ENCODE data around the gene STAG1.
"Not testable (repeated sequence)": the region's sequence is repeated elsewhere in the genome, so short reads cannot be mapped to it uniquely, and the experiment has no call there.

STAG1 gene

DNA sequence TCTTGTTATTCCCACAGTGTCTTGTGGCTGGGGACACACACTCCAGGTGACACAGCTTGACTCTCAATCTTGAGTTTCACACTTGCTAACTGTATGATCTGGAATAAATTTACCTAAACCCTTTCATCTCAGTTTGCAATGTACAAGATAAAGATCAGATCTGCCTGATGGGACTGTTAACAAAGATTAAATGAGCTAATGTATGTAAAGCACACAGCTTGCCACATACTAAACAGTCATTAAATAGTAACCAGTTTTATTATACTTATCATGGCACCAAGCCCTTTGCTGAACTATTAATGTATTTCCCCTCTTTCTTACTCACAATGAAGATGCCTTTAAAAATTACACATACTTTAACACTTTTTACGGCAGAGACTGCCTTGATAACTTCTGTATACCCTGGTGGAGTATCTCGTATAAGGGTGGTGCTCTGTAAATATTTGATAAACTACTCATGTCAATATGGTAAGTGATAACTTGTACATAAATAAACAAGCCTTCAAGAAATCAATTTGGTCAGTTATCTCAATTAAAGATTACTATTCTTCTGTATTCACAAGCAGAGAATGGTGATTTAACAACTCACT lies 184.5 kb downstream of the STAG1 start:
- H3K27ac ChIP-seq (replicated peaks) = no peak overlapping the region
- no peak for TF ChIP-seq SPI1 (IDR thresholded peaks at IDR 0.05; ENCODE audit: borderline replicate concordance, low read depth)
- TF ChIP-seq, protein P1, sequence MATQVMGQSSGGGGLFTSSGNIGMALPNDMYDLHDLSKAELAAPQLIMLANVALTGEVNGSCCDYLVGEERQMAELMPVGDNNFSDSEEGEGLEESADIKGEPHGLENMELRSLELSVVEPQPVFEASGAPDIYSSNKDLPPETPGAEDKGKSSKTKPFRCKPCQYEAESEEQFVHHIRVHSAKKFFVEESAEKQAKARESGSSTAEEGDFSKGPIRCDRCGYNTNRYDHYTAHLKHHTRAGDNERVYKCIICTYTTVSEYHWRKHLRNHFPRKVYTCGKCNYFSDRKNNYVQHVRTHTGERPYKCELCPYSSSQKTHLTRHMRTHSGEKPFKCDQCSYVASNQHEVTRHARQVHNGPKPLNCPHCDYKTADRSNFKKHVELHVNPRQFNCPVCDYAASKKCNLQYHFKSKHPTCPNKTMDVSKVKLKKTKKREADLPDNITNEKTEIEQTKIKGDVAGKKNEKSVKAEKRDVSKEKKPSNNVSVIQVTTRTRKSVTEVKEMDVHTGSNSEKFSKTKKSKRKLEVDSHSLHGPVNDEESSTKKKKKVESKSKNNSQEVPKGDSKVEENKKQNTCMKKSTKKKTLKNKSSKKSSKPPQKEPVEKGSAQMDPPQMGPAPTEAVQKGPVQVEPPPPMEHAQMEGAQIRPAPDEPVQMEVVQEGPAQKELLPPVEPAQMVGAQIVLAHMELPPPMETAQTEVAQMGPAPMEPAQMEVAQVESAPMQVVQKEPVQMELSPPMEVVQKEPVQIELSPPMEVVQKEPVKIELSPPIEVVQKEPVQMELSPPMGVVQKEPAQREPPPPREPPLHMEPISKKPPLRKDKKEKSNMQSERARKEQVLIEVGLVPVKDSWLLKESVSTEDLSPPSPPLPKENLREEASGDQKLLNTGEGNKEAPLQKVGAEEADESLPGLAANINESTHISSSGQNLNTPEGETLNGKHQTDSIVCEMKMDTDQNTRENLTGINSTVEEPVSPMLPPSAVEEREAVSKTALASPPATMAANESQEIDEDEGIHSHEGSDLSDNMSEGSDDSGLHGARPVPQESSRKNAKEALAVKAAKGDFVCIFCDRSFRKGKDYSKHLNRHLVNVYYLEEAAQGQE (IDR thresholded peaks at IDR 0.05; ENCODE audit: insufficient replicate concordance, low read depth) = no peak
- no peak for TF ChIP-seq POLR2AphosphoS5 (IDR thresholded peaks at IDR 0.05; ENCODE audit: low read depth)
- TF ChIP-seq, protein P2, sequence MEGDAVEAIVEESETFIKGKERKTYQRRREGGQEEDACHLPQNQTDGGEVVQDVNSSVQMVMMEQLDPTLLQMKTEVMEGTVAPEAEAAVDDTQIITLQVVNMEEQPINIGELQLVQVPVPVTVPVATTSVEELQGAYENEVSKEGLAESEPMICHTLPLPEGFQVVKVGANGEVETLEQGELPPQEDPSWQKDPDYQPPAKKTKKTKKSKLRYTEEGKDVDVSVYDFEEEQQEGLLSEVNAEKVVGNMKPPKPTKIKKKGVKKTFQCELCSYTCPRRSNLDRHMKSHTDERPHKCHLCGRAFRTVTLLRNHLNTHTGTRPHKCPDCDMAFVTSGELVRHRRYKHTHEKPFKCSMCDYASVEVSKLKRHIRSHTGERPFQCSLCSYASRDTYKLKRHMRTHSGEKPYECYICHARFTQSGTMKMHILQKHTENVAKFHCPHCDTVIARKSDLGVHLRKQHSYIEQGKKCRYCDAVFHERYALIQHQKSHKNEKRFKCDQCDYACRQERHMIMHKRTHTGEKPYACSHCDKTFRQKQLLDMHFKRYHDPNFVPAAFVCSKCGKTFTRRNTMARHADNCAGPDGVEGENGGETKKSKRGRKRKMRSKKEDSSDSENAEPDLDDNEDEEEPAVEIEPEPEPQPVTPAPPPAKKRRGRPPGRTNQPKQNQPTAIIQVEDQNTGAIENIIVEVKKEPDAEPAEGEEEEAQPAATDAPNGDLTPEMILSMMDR (IDR thresholded peaks at IDR 0.05; ENCODE audit: insufficient read depth, low read length) = no peak
- TF ChIP-seq GABPA (IDR thresholded peaks at IDR 0.05; ENCODE audit: low read depth) = no peak

GRCh38 chr3:136564962-136565361 lies 187.2 kb downstream of the STAG1 start:
- not testable (repeated sequence) for DNase-seq (ENCODE audit: low read depth in 1 of 2, low spot score in 1 of 2); H3K27me3 ChIP-seq (ENCODE audit: insufficient read depth, poor library complexity, severe bottlenecking); H3K27ac ChIP-seq (replicated peaks); H3K4me3 ChIP-seq (replicated peaks; ENCODE audit: insufficient read depth, low read length)

More for the DNA sequence above, 184.5 kb downstream of the STAG1 start:
- DNase-seq (ENCODE audit: low read depth in 1 of 2, low spot score in 1 of 2) = no peak
- Histone ChIP-seq H3K27me3 (ENCODE audit: insufficient read depth, poor library complexity, severe bottlenecking) (no peaks in the 10 kb centered on the region), H3K4me3 (replicated peaks; ENCODE audit: insufficient read depth, low read length) (no peak overlapping the region)

GRCh38 chr3:136562026-136562425 lies 190.2 kb downstream of the STAG1 start:
- H3K27me3 ChIP-seq (ENCODE audit: insufficient read depth, poor library complexity, severe bottlenecking) = no peaks in the 10 kb centered on the region
- H3K27ac ChIP-seq (replicated peaks) = no peak overlapping the region
- TF ChIP-seq, protein P1 (IDR thresholded peaks at IDR 0.05; ENCODE audit: insufficient replicate concordance, low read depth) = no peak
- TF ChIP-seq SPI1 (IDR thresholded peaks at IDR 0.05; ENCODE audit: borderline replicate concordance, low read depth) = no peak
- no peak for TF ChIP-seq POLR2AphosphoS5 (IDR thresholded peaks at IDR 0.05; ENCODE audit: low read depth)
- TF ChIP-seq, protein P2 (IDR thresholded peaks at IDR 0.05; ENCODE audit: insufficient read depth, low read length) = no peak
- TF ChIP-seq GABPA (IDR thresholded peaks at IDR 0.05; ENCODE audit: low read depth) = no peak
- no peak for DNase-seq (ENCODE audit: low read depth in 1 of 2, low spot score in 1 of 2)
- no peak overlapping the region for H3K4me3 ChIP-seq (replicated peaks; ENCODE audit: insufficient read depth, low read length)

DNA sequence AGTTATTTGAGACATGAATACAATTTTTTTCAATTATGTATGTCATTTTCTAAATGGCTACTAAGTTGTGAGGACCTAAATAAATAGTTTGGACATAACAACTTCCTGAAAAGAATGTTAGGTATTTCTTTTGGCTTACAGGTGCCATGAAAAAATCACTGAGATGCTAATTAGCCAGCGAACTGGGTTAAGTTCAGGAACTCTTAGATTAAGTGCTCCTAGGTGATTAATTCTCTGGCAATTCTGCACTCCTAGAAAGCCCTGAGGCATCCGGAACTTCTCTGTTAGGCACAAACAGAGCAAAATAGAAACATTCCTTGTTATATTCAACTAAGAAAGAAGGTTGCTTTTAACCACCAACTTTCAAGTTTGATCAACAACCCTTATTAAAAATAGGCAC lies 192.3 kb downstream of the STAG1 start:
- DNase-seq (ENCODE audit: low read depth in 1 of 2, low spot score in 1 of 2) = no peak
- TF ChIP-seq POLR2AphosphoS5 (IDR thresholded peaks at IDR 0.05; ENCODE audit: low read depth) = no peak
- TF ChIP-seq, protein P1 (IDR thresholded peaks at IDR 0.05; ENCODE audit: insufficient replicate concordance, low read depth) = no peak
- TF ChIP-seq, protein P2 (IDR thresholded peaks at IDR 0.05; ENCODE audit: insufficient read depth, low read length) = no peak
- H3K4me3 ChIP-seq (replicated peaks; ENCODE audit: insufficient read depth, low read length) = no peak overlapping the region
- no peak overlapping the region for H3K27ac ChIP-seq (replicated peaks)
- no peaks in the 10 kb centered on the region for H3K27me3 ChIP-seq (ENCODE audit: insufficient read depth, poor library complexity, severe bottlenecking)

- H3K4me3 ChIP-seq (replicated peaks; ENCODE audit: insufficient read depth, low read length); H3K27me3 ChIP-seq (ENCODE audit: insufficient read depth, poor library complexity, severe bottlenecking); H3K27ac ChIP-seq (replicated peaks): not testable (repeated sequence)
- peak in 1 of 2 experiments; percentile 24 for DNase-seq (ENCODE audit: low read depth in 1 of 2, low spot score in 1 of 2)
Measured at GRCh38 chr3:136549461-136549860, 202.7 kb downstream of the STAG1 start.
